ENCODE results near the gene KLHL1.

GRCh38 chr13:69872321-69873047 lies 235.8 kb downstream of the KLHL1 start:
- TF ChIP-seq POLR2A (IDR thresholded peaks at IDR 0.05) (no peak), CTCF (IDR thresholded peaks at IDR 0.05) (no peak)
